Measurements from ENCODE around the gene P2RX3. TPM values are rescaled to one million over a fixed set of nuclear protein-coding genes. Genes with fewer than 3 reads are reported as not detected.

P2RX3 gene
- total RNA-seq, 4 donors from 2014 or later = not detected

DNA sequence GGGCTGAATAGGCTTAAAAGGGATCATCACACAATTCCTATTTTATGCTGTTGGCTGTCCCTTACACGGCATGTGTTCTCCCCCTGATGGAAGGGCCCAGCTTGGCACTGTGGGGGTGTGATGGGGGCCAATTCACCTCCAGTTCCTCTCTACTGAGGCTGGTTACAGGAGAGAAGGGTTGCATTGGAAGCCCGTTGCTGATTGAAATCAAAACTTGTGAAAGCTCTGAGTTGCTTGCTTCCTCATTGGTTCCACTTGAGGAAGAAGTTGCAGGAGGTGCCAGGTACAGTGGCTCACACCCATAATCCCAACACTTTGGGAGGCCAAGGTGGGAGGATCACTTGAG lies 65.6 kb downstream of the P2RX3 start:
- no peak overlapping the region for H3K4me3 ChIP-seq
- peaks cover 27% of the 10 kb centered on the region for H3K36me3 ChIP-seq
- H3K4me1 ChIP-seq = peaks cover 12% of the 10 kb centered on the region
- TF ChIP-seq POLR2AphosphoS5 (IDR thresholded peaks at IDR 0.05) (no peak), EP300 (IDR thresholded peaks at IDR 0.05) (no peak), POLR2A (IDR thresholded peaks at IDR 0.05) (no peak)
- TF ChIP-seq, protein P1, sequence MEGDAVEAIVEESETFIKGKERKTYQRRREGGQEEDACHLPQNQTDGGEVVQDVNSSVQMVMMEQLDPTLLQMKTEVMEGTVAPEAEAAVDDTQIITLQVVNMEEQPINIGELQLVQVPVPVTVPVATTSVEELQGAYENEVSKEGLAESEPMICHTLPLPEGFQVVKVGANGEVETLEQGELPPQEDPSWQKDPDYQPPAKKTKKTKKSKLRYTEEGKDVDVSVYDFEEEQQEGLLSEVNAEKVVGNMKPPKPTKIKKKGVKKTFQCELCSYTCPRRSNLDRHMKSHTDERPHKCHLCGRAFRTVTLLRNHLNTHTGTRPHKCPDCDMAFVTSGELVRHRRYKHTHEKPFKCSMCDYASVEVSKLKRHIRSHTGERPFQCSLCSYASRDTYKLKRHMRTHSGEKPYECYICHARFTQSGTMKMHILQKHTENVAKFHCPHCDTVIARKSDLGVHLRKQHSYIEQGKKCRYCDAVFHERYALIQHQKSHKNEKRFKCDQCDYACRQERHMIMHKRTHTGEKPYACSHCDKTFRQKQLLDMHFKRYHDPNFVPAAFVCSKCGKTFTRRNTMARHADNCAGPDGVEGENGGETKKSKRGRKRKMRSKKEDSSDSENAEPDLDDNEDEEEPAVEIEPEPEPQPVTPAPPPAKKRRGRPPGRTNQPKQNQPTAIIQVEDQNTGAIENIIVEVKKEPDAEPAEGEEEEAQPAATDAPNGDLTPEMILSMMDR (IDR thresholded peaks at IDR 0.05) = no peak
- H3K27ac ChIP-seq = no peak overlapping the region
- DNase-seq (ENCODE audit: low spot score in 2 of 2) = no peak
- H3K9me3 ChIP-seq = no peaks in the 10 kb centered on the region
- WGBS = 79% methylated on average over 2 of the region's 2 CpGs
- H3K27me3 ChIP-seq = no peaks in the 10 kb centered on the region

DNA sequence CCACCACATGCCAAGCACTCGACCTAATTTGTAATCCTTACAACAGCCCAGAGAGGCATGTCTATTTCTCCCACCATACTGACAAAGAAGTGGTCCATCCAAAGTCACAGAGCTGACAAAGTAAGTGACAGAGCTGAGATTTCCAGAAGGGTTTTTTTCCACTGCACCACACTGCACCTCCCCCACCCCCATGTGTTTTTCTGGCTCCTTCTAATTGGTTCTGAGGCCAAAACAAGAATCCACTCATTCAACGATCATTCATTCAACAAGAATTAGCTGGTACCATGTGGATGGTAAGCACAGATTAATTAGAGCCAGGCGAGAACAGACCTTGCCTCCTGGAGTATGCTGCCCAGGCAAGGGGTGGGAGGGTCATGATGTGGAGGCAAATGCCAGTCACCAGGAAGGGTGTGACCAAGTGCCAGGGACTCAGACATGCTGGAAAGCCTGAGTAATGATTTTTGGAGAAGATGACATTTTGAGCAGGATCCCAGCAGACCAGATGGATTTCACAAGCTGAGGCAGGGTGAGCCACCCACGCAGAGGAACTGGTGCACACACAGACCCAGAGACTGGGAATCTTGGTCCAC lies 67.2 kb downstream of the P2RX3 start:
- H3K36me3 ChIP-seq = peaks cover 43% of the 10 kb centered on the region
- no peak overlapping the region for H3K27ac ChIP-seq
- peaks cover 12% of the 10 kb centered on the region for H3K4me1 ChIP-seq
- no peak overlapping the region for H3K4me3 ChIP-seq
- no peaks in the 10 kb centered on the region for H3K27me3 ChIP-seq
- no peak for TF ChIP-seq POLR2A (IDR thresholded peaks at IDR 0.05)
- no peak for TF ChIP-seq EP300 (IDR thresholded peaks at IDR 0.05)
- TF ChIP-seq POLR2AphosphoS5 (IDR thresholded peaks at IDR 0.05) = no peak
- TF ChIP-seq, protein P1 (IDR thresholded peaks at IDR 0.05) = no peak
- no peaks in the 10 kb centered on the region for H3K9me3 ChIP-seq
- no peak for DNase-seq (ENCODE audit: low spot score in 2 of 2)
- 52% methylated on average over 4 of the region's 4 CpGs for WGBS

- DNase-seq (ENCODE audit: low spot score in 2 of 2) = no peak
- Histone ChIP-seq H3K36me3 (peaks cover 50% of the 10 kb centered on the region), H3K27ac (no peak overlapping the region)
Observed at GRCh38 chr11:57406337-57406904, 68.3 kb downstream of the P2RX3 start.

GRCh38 chr11:57407010-57407920 lies 69.1 kb downstream of the P2RX3 start:
- no peak overlapping the region for H3K4me3 ChIP-seq
- WGBS = 73% methylated on average over 9 of the region's 9 CpGs
- no peak for DNase-seq (ENCODE audit: low spot score in 2 of 2)
- H3K9me3 ChIP-seq = no peaks in the 10 kb centered on the region
- H3K27me3 ChIP-seq = no peaks in the 10 kb centered on the region
- H3K27ac ChIP-seq = peak overlapping the region; percentile 1
- TF ChIP-seq EP300 (IDR thresholded peaks at IDR 0.05) (no peak), POLR2A (IDR thresholded peaks at IDR 0.05) (no peak), POLR2AphosphoS5 (IDR thresholded peaks at IDR 0.05) (no peak)
- TF ChIP-seq, protein P1 (IDR thresholded peaks at IDR 0.05) = no peak
- H3K4me1 ChIP-seq = peaks cover 12% of the 10 kb centered on the region
- peaks cover 53% of the 10 kb centered on the region for H3K36me3 ChIP-seq

More at GRCh38 chr11:57406337-57406904, 68.3 kb downstream of the P2RX3 start:
- H3K9me3 ChIP-seq = no peaks in the 10 kb centered on the region
- TF ChIP-seq EP300 (IDR thresholded peaks at IDR 0.05) = no peak
- TF ChIP-seq, protein P1 (IDR thresholded peaks at IDR 0.05) = no peak
- TF ChIP-seq POLR2A (IDR thresholded peaks at IDR 0.05) = no peak
- TF ChIP-seq POLR2AphosphoS5 (IDR thresholded peaks at IDR 0.05) = no peak
- WGBS = 62% methylated on average over 4 of the region's 4 CpGs
- peaks cover 12% of the 10 kb centered on the region for H3K4me1 ChIP-seq
- no peaks in the 10 kb centered on the region for H3K27me3 ChIP-seq
- no peak overlapping the region for H3K4me3 ChIP-seq

DNA sequence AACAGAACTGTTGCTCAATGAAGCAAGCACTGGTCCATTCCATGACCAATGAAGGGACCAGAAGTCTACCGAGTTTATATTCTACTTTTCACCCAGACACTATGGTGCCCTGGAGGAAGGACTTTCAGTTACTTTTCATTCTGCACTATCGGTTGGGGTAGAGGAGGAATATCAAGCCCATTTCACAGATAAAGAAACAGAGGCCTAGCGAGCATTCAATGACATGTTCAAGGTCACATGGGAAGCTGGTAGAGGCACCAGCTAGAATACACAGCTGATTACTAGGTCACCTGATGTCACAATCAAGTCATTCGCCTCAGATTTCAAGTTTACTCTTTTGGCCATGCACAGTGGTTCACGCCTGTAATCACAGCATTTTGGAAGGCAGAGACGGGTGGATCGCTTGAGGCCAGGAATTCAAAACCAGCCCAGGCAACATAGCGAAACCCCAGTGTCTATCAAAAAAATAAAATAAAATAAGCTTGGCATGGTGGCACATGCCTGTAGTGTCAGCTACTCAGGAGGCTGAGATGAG lies 69.9 kb downstream of the P2RX3 start:
- Histone ChIP-seq H3K4me1 (peaks cover 12% of the 10 kb centered on the region), H3K9me3 (no peaks in the 10 kb centered on the region), H3K36me3 (peaks cover 57% of the 10 kb centered on the region), H3K27me3 (no peaks in the 10 kb centered on the region), H3K27ac (no peak overlapping the region), H3K4me3 (no peak overlapping the region)
- TF ChIP-seq EP300 (IDR thresholded peaks at IDR 0.05) (no peak), POLR2A (IDR thresholded peaks at IDR 0.05) (no peak), POLR2AphosphoS5 (IDR thresholded peaks at IDR 0.05) (no peak)
- TF ChIP-seq, protein P1 (IDR thresholded peaks at IDR 0.05) = no peak
- WGBS = 82% methylated on average over 8 of the region's 8 CpGs
- DNase-seq (ENCODE audit: low spot score in 2 of 2) = no peak
